Left renal cortex interstitium (tissue), 4 donors: ENCODE results near the gene B3GNT9. TPM values are rescaled to one million over a fixed set of nuclear protein-coding genes. Genes with fewer than 3 reads are reported as not detected.

Source experiments
- DNase-seq, 4 donors: peaks; one replicate each; pipeline ENCODE4 v3.0.0-alpha.2; 2013; ENCODE audit warnings: low read depth in 4 of 4, low spot score in 2 of 4, missing footprints in 1 of 4
- polyA plus RNA-seq, 4 donors: library from polyadenylated mRNA; unstranded; fragments of 120-200 nt; gene quantifications; one replicate each; pipeline ENCODE4 v1.2.1, GENCODE V29; 2013; ENCODE audit not compliant: insufficient read length in 4 of 4

B3GNT9 gene
- 10 to 100 TPM in 3 of 4 donors, 1 to 10 TPM in 1; 7.5 to 15.1 (median 10.4) TPM for polyA plus RNA-seq

GRCh38 chr16:67150833-67151396, at the start of gene B3GNT9:
Gene B3GNT9 (minus strand): TSS chr16:67150998. CDS start chr16:67150485, 513 bp downstream.
- no peak for DNase-seq

GRCh38 chr16:67200491-67200890, 49.7 kb upstream of the B3GNT9 start:
- DNase-seq: no peak

- DNase-seq: no peak
Measured at GRCh38 chr16:67199808-67200198, 49.0 kb upstream of the B3GNT9 start.

- no peak for DNase-seq
Measured at GRCh38 chr16:67199011-67199807, 48.4 kb upstream of the B3GNT9 start, which contains the start of gene ELMO3. Gene ELMO3 (plus strand): TSS chr16:67199131. CDS start chr16:67199327, 196 bp downstream.

- DNase-seq: no peak
Measured at GRCh38 chr16:67198238-67198734, 47.5 kb upstream of the B3GNT9 start.

GRCh38 chr16:67197704-67198103, 46.9 kb upstream of the B3GNT9 start:
- DNase-seq: no peak

GRCh38 chr16:67196881-67197280, 46.1 kb upstream of the B3GNT9 start:
- no peak for DNase-seq

GRCh38 chr16:67195676-67196075, 44.9 kb upstream of the B3GNT9 start:
- DNase-seq: no peak

GRCh38 chr16:67194260-67194659, 43.5 kb upstream of the B3GNT9 start:
- DNase-seq: no peak

- no peak for DNase-seq
Measured at GRCh38 chr16:67193536-67193935, 42.7 kb upstream of the B3GNT9 start.

GRCh38 chr16:67192781-67193361, 42.1 kb upstream of the B3GNT9 start:
- no peak for DNase-seq

- DNase-seq: peak in 3 of 4 donors; percentile 69 to 79 (median 76)
Measured at GRCh38 chr16:67191995-67192681, 41.3 kb upstream of the B3GNT9 start, which contains the start of gene E2F4. Gene E2F4 (plus strand): TSS chr16:67192155. CDS start chr16:67192228, 73 bp downstream.

- no peak for DNase-seq
Measured at GRCh38 chr16:67191411-67191994, 40.7 kb upstream of the B3GNT9 start.

GRCh38 chr16:67190448-67191399, 39.9 kb upstream of the B3GNT9 start:
- no peak for DNase-seq

- DNase-seq: no peak
Measured at GRCh38 chr16:67190041-67190440, 39.2 kb upstream of the B3GNT9 start, which contains the start of gene EXOC3L1. Gene EXOC3L1 (minus strand): TSS chr16:67190136. CDS start chr16:67189676, 460 bp downstream.

- DNase-seq: no peak
Measured at GRCh38 chr16:67188798-67189197, 38.0 kb upstream of the B3GNT9 start.

- DNase-seq: no peak
Measured at GRCh38 chr16:67188323-67188722, 37.5 kb upstream of the B3GNT9 start.

GRCh38 chr16:67187175-67187890, 36.5 kb upstream of the B3GNT9 start:
- DNase-seq: no peak
